Fibroblast of lung (primary cell): ENCODE results near the gene ZNF711.

Experiments used
- EZH2 ChIP-seq: IDR thresholded peaks from 2 replicates; pipeline ENCODE4 v1.5.1; 2012; ENCODE audit warnings: low read length, control low read depth, mild to moderate bottlenecking; ENCODE audit errors: missing control alignments
- TF ChIP-seq, protein P1 (sequence below), 2 donors: IDR thresholded peaks in 1 of 2; conservative IDR thresholded peaks in 1 of 2; 1 replicate in 1 of 2; 2 replicates in 1 of 2; pipeline ENCODE4 v1.5.1; 2011 to 2012; ENCODE audit warnings: low read length in 2 of 2, control low read depth in 1 of 2, inconsistent platforms in 1 of 2, low read depth in 1 of 2, mild to moderate bottlenecking in 1 of 2

DNA sequence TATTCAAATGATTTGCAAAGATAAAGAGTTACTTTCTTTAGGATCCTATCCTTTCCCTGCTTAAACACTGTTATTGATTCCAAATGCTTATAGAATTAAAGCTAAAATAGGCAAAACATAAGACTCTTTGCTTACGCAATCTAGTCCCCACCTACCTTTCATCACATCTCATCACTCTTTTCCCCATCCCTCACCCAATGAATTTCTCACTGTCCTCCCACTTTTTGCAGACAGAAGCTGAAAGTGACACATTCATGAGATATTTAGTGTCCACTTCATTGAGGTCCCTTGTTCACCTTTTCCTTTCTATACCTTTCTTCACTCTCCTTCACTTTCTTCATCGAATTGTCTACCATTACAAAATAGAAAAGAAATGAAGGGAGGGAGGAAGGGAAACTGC is 636 bp upstream of the ZNF711 start:
- no peak for TF ChIP-seq EZH2
- TF ChIP-seq, protein P1, sequence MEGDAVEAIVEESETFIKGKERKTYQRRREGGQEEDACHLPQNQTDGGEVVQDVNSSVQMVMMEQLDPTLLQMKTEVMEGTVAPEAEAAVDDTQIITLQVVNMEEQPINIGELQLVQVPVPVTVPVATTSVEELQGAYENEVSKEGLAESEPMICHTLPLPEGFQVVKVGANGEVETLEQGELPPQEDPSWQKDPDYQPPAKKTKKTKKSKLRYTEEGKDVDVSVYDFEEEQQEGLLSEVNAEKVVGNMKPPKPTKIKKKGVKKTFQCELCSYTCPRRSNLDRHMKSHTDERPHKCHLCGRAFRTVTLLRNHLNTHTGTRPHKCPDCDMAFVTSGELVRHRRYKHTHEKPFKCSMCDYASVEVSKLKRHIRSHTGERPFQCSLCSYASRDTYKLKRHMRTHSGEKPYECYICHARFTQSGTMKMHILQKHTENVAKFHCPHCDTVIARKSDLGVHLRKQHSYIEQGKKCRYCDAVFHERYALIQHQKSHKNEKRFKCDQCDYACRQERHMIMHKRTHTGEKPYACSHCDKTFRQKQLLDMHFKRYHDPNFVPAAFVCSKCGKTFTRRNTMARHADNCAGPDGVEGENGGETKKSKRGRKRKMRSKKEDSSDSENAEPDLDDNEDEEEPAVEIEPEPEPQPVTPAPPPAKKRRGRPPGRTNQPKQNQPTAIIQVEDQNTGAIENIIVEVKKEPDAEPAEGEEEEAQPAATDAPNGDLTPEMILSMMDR (conservative IDR thresholded peaks at IDR 0.05 in 1 of 2, IDR thresholded peaks at IDR 0.05 in 1 of 2; ENCODE audit: low read depth in 1 of 2, low read length in 2 of 2) = no peak
